Measurements from ENCODE around the gene NR4A2. TPM values are rescaled to one million over a fixed set of nuclear protein-coding genes. Genes with fewer than 3 reads are reported as not detected.

NR4A2 gene
- total RNA-seq, 1 experiment from 2014 or later: 17.9 TPM

GRCh38 chr2:156317631-156318030 is 14.9 kb downstream of the NR4A2 start:
- H3K4me1 ChIP-seq (ENCODE audit: control insufficient read depth in 1 of 2, insufficient read depth in 2 of 2, low read length in 2 of 2): no peaks in the 10 kb centered on the region
- H4K20me1 ChIP-seq (ENCODE audit: insufficient read depth): no peaks in the 10 kb centered on the region
- no peaks in the 10 kb centered on the region for H3K79me2 ChIP-seq (ENCODE audit: insufficient read depth, low read length)
- H2AFZ ChIP-seq (ENCODE audit: low read depth, low read length, poor library complexity, severe bottlenecking): no peak overlapping the region
- H3K9me3 ChIP-seq (ENCODE audit: control insufficient read depth in 1 of 2, insufficient read depth in 1 of 2, low read depth in 1 of 2, low read length in 2 of 2): no peaks in the 10 kb centered on the region
- H3K27me3 ChIP-seq (ENCODE audit: insufficient read depth, low read length): no peaks in the 10 kb centered on the region
- no peak overlapping the region for H3K27ac ChIP-seq (ENCODE audit: low read depth, low read length)
- no peaks in the 10 kb centered on the region for H3K36me3 ChIP-seq (ENCODE audit: control insufficient read depth in 1 of 2, insufficient read depth in 2 of 2, low read length in 2 of 2)
- H3K9ac ChIP-seq (ENCODE audit: low read length): no peak overlapping the region
- no peak overlapping the region for H3K4me3 ChIP-seq (replicated peaks in 1 of 2; ENCODE audit: low read depth in 1 of 2, low read length in 2 of 2)
- H3K9me2 ChIP-seq (ENCODE audit: insufficient read depth): no peaks in the 10 kb centered on the region
- TF ChIP-seq ZBTB33 (IDR thresholded peaks at IDR 0.05; ENCODE audit: extremely low read depth, insufficient replicate concordance, low read length) (no peak), RAD21 (IDR thresholded peaks at IDR 0.05; ENCODE audit: low read depth) (no peak), ZNF274 (IDR thresholded peaks at IDR 0.05; ENCODE audit: low read depth, low read length) (no peak), SP1 (IDR thresholded peaks at IDR 0.05; ENCODE audit: low read depth) (no peak), EZH2phosphoT487 (IDR thresholded peaks at IDR 0.05; ENCODE audit: borderline replicate concordance) (no peak), CTCF (IDR thresholded peaks at IDR 0.05 in 2 of 3, conservative IDR thresholded peaks at IDR 0.05 in 1 of 3; ENCODE audit: borderline replicate concordance in 1 of 3, insufficient read depth in 1 of 3, low read depth in 2 of 3, low read length in 2 of 3) (no peak), EGR1 (IDR thresholded peaks at IDR 0.05; ENCODE audit: low read depth) (no peak), ATF3 (IDR thresholded peaks at IDR 0.05) (no peak), CEBPB (IDR thresholded peaks at IDR 0.05; ENCODE audit: low read depth) (no peak), MAX (IDR thresholded peaks at IDR 0.05) (no peak)
- intact Hi-C loops (cut with micrococcal nuclease): no loop called here
- ATAC-seq: no peak
- POLR2A ChIA-PET: no interaction called here
- no TSS peak for BruUV-seq (replicated peaks)
- CTCF ChIA-PET: no interaction called here
- RAD21 ChIA-PET (ENCODE audit: low non-redundant PET in 1 of 2, low total read pairs in 2 of 2, uncharacterized antibody in 2 of 2, unreplicated experiment in 2 of 2): no interaction called here
- no peak overlapping the region for H3K4me2 ChIP-seq (ENCODE audit: low read length)
- DNase-seq (ENCODE audit: low read depth, low spot score): no peak
